ENCODE data around the gene ACYP2. TPM values are rescaled to one million over a fixed set of nuclear protein-coding genes. Genes with fewer than 3 reads are reported as not detected.

The ACYP2 gene
- total and polyA plus RNA-seq, 5 donors = 47.1 to 122 (median 64.9) TPM

DNA sequence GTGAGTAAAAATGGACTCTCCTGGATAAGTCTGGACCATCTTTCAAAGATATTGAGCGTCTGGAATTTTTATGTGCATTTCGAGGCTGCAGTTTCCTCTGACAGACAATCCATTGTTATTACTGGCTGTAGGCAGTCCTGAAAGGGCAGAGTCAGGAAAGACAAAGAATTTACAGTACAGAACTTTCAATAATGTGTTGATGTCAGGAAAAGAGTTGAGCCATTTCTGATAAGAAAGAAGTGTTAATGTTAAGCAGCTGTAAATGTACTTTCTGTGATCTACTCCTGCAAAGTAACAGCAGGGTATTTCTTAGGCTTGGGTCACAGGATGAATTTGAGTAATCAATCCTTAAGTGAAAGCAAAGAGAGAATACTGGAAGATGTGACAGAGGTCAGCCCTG lies 110.8 kb downstream of the ACYP2 start:
- WGBS = 44% methylated on average over 2 of the region's 2 CpGs
- peak; percentile 23 to 43 for ATAC-seq
- intact Hi-C loops (cut with DNase I) = no loop called here
- Histone ChIP-seq H3K4me3 (ENCODE audit: low read length) (no peak overlapping the region), H3K27ac (ENCODE audit: low read length) (no peak overlapping the region), H3K9me3 (ENCODE audit: control insufficient read depth, low read length) (no peaks in the 10 kb centered on the region), H3K27me3 (ENCODE audit: control insufficient read depth, insufficient read depth) (no peaks in the 10 kb centered on the region), H3K4me1 (ENCODE audit: control insufficient read depth, insufficient read depth, low read length) (peaks cover 2% of the 10 kb centered on the region)
- no peak for DNase-seq

DNA sequence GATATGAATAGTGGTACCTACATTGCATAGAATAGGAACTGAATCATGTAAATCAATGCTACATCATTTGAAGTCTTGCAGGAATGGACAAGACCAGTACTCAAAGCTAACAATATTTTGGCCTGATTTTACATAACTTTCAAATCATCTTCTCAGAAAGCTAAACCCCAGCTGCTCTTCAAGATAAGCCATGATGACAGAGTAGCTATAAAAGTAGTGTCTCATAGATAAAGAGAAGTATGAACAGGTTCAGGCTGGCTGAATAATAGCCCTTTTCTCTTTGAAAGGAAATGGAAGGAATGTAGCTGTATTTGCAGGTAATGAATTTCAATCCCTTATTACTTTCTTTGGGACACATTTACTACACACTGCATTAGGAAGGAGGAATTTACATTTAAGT lies 112.4 kb downstream of the ACYP2 start:
- H3K9me3 ChIP-seq (ENCODE audit: control insufficient read depth, low read length) = no peaks in the 10 kb centered on the region
- peaks cover 2% of the 10 kb centered on the region for H3K4me1 ChIP-seq (ENCODE audit: control insufficient read depth, insufficient read depth, low read length)
- intact Hi-C loops (cut with DNase I) = no loop called here
- no peaks in the 10 kb centered on the region for H3K27me3 ChIP-seq (ENCODE audit: control insufficient read depth, insufficient read depth)
- no peak overlapping the region for H3K27ac ChIP-seq (ENCODE audit: low read length)
- H3K4me3 ChIP-seq (ENCODE audit: low read length) = no peak overlapping the region
- ATAC-seq = no peak
- no peak for DNase-seq

DNA sequence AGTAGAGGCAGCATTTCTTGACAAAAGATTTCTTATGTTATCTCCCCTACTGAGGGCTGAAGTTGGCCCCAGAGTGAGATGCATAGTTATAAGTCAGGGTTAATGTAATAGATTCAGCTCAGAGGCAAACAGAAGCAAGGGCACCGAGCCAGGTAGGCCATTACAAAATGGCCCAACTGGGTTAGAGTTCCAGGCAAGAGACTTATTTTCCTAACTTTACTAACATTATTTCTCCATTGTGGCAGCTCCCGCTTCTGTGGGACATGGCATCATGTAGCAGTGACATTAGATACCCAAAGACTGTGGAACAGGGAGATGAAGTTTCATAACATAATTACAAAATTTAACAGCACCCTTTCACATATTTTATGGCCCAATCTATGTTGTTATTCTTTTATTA lies 113.5 kb downstream of the ACYP2 start:
- DNase-seq (peak; percentile 58 to 89 (median 72)), ATAC-seq (peak; percentile 28 to 56)
- Histone ChIP-seq H3K27me3 (ENCODE audit: control insufficient read depth, insufficient read depth) (no peaks in the 10 kb centered on the region), H3K4me1 (ENCODE audit: control insufficient read depth, insufficient read depth, low read length) (peaks cover 2% of the 10 kb centered on the region), H3K9me3 (ENCODE audit: control insufficient read depth, low read length) (no peaks in the 10 kb centered on the region), H3K4me3 (ENCODE audit: low read length) (no peak overlapping the region), H3K27ac (ENCODE audit: low read length) (no peak overlapping the region)
- whole genome bisulfite sequencing = 62% methylated on average over 2 of the region's 2 CpGs
- intact Hi-C loops (cut with DNase I) = no loop called here

DNA sequence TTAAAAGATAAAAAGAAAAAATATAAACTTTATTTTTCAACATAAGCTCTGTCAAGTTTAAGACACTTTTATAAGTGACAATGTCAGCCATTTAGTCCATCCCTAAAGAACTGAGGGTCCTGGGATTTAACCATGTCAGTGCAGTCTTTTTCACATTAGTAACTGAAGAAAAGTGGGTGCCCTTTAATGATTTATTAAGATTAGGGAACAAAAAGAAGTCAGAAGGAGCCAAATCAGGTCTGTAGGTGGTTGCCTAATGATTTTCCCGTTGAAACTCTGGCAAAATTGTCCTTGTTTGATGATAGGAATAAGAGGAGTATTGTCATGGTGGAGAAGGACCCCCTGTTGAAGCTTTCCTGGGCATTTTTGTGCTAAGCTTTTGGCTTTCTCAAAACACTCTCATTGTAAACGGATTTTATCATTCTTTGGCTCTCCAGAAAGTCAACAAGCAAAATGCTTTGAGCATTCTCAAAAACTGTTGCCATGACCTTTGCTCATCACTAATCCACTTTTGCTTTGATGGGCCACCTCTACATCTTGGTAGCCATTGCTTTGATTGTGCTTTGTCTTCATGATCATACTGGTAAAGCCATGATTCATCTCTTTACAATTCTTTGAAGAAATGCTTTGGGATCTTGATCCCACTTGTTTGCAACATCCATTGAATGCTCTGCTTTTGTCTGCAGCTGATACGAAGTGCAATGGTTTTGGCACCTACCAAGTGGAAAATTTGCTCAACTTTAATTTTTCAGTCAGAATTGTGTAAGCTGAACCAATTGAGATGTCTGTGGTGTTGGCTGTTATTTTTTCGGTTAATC lies 118.6 kb downstream of the ACYP2 start:
- WGBS = 54% methylated on average over 4 of the region's 4 CpGs
- H3K27ac ChIP-seq (ENCODE audit: low read length) = no peak overlapping the region
- intact Hi-C loops (cut with DNase I) = no loop called here
- no peak overlapping the region for H3K4me3 ChIP-seq (ENCODE audit: low read length)
- ATAC-seq = no peak
- H3K4me1 ChIP-seq (ENCODE audit: control insufficient read depth, insufficient read depth, low read length) = no peaks in the 10 kb centered on the region
- H3K27me3 ChIP-seq (ENCODE audit: control insufficient read depth, insufficient read depth) = no peaks in the 10 kb centered on the region
- no peak for DNase-seq
- H3K9me3 ChIP-seq (ENCODE audit: control insufficient read depth, low read length) = no peaks in the 10 kb centered on the region

DNA sequence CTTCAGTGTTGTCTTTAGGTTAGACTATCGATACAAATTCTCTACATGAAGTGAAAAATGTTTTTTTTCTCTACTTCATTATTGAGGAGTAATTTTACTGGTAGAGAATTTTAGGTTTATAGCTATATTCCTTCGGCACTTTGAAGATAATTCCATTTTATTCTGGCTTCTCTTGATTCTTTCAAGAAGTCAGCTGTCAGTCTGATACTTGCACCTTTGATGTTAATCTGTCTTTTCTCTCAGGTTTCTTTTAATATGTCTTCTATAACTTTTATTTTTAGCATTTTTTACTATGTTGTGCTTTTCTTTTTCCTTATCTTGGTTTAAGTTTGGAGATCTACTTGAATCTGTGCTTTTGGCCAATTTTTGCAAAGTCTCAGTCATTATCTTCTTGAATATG lies 122.0 kb downstream of the ACYP2 start:
- intact Hi-C loops (cut with DNase I) = no loop called here
- Histone ChIP-seq H3K4me1 (ENCODE audit: control insufficient read depth, insufficient read depth, low read length) (no peaks in the 10 kb centered on the region), H3K27ac (ENCODE audit: low read length) (no peak overlapping the region), H3K9me3 (ENCODE audit: control insufficient read depth, low read length) (no peaks in the 10 kb centered on the region), H3K4me3 (ENCODE audit: low read length) (no peak overlapping the region), H3K27me3 (ENCODE audit: control insufficient read depth, insufficient read depth) (no peaks in the 10 kb centered on the region)
- no peak for ATAC-seq
- DNase-seq = no peak
- WGBS = 97% methylated on average over 2 of the region's 2 CpGs

DNA sequence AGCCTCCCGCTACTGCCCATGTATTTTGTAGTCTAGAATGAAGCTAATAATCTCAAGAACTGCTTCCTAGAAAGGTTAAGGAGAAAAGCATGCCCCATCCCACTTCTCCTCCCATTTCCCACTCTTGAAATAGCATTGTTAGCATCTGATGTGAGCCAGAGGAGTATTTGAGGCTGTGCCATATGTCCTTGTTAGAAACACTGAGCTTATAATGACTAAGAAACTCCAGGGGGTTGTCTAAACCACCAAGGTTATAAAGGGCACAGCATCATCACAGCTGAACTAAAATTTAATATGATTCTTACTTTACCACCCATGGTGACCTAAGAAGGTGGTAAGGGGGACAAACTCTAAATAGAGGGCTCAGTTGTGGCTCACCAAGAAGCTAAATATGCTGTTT lies 124.0 kb downstream of the ACYP2 start:
- ATAC-seq = peak in 1 of 2 donors; percentile 44
- DNase-seq = no peak
- Histone ChIP-seq H3K4me1 (ENCODE audit: control insufficient read depth, insufficient read depth, low read length) (no peaks in the 10 kb centered on the region), H3K27me3 (ENCODE audit: control insufficient read depth, insufficient read depth) (no peaks in the 10 kb centered on the region), H3K9me3 (ENCODE audit: control insufficient read depth, low read length) (no peaks in the 10 kb centered on the region), H3K4me3 (ENCODE audit: low read length) (no peak overlapping the region), H3K27ac (ENCODE audit: low read length) (no peak overlapping the region)
- 84% methylated on average over 1 of the region's 1 CpG for WGBS
- intact Hi-C loops (cut with DNase I) = no loop called here

DNA sequence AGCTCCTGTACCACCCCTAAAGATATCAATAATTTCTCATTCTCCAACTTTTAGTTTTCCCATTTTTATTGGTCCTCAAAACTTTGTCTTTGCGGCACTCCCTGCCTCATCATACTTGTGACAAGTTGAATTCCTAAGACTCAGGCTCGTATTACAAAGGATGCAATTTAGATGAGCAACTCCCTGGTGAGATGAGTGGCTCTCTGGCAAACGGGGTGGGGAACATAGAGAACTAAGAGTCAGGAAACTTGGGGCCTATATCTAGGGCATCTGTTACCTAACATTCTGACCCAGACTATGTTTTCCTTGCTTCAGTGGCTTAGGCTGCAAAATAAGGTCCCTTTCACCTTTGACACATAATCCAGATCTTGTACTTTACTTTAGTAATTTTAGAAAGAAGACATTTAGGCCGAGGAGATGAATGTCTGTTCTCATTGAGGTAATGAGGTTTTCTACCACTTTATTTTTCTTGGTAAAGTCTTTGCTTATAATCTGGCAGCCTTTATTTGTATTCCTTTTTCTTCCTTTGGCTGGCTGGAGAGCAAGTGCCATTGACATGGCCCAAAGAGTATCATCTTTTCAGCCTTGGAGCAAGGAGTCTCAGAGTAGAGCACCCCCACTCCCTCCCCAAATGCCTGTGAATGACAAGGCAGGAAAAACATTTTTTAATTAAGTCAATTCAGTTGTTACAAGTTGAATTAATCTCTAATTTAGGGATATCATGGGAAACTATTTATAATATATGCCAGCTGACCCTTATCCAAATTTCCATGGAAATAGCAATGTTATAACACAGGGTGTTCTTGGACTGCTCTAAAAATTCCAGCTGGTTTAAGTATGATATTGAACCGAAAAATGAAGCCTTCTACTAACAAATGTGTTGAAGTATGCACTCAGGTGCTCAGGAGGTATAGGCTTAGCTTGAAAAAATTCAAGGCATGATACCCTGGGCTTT lies 125.4 kb downstream of the ACYP2 start:
- Histone ChIP-seq H3K27me3 (ENCODE audit: control insufficient read depth, insufficient read depth) (no peaks in the 10 kb centered on the region), H3K9me3 (ENCODE audit: control insufficient read depth, low read length) (no peaks in the 10 kb centered on the region), H3K27ac (ENCODE audit: low read length) (peak overlapping the region; percentile 42), H3K4me3 (ENCODE audit: low read length) (no peak overlapping the region), H3K4me1 (ENCODE audit: control insufficient read depth, insufficient read depth, low read length) (no peaks in the 10 kb centered on the region)
- DNase-seq (peak in 2 of 3 donors; percentile 59 to 79), ATAC-seq (peak; percentile 87 to 89)
- WGBS = 44% methylated on average over 5 of the region's 5 CpGs
- intact Hi-C loops (cut with DNase I) = no loop called here

DNA sequence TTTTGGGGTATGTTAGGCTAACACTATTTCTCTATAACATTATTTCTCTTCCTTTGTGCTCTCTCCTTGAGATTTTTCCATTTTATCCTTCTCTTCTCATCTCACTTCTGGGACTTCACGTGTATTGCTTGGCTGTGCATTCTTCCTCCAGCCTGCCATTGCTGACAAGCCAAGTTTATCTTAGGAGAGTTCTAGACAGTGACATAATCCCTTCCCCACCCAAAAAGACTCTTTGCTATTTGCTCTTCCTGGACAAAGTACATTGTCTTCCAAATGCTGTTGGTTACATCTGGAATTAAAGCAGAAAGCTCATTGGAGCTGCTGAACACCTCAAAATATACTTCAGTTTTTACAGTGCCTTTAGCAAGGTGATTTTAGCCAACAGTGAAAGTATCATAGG lies 131.7 kb downstream of the ACYP2 start:
- Histone ChIP-seq H3K9me3 (ENCODE audit: control insufficient read depth, low read length) (no peaks in the 10 kb centered on the region), H3K27ac (ENCODE audit: low read length) (no peak overlapping the region), H3K4me1 (ENCODE audit: control insufficient read depth, insufficient read depth, low read length) (no peaks in the 10 kb centered on the region), H3K27me3 (ENCODE audit: control insufficient read depth, insufficient read depth) (no peaks in the 10 kb centered on the region), H3K4me3 (ENCODE audit: low read length) (no peak overlapping the region)
- ATAC-seq = peak; percentile 51 to 81
- intact Hi-C loops (cut with DNase I) = no loop called here
- WGBS = 24% methylated on average over 1 of the region's 1 CpG
- DNase-seq = no peak

DNA sequence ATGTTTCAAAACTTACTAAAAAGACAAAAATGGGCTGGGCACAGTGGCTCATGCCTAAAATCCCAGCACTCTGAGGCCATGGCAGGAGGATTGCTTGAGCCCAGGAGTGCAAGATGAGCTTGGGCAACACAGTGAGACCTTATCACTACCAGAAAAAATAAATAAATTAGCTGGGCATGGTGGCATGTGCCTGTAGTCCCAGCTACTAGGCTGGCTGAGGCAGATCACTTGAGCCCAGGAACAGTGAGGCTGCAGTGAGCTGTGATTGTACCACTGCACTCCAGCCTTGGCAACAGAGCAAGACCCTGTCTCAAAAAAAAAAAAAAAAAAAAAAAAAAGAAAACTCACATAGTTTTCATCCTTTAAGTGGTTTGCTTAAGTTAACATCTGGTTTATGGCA lies 134.2 kb downstream of the ACYP2 start:
- ATAC-seq (no peak), DNase-seq (no peak)
- H3K4me1 ChIP-seq (ENCODE audit: control insufficient read depth, insufficient read depth, low read length) = no peaks in the 10 kb centered on the region
- intact Hi-C loops (cut with DNase I) = no loop called here
- no peaks in the 10 kb centered on the region for H3K9me3 ChIP-seq (ENCODE audit: control insufficient read depth, low read length)
- no peak overlapping the region for H3K27ac ChIP-seq (ENCODE audit: low read length)
- H3K4me3 ChIP-seq (ENCODE audit: low read length) = no peak overlapping the region
- no peaks in the 10 kb centered on the region for H3K27me3 ChIP-seq (ENCODE audit: control insufficient read depth, insufficient read depth)

DNA sequence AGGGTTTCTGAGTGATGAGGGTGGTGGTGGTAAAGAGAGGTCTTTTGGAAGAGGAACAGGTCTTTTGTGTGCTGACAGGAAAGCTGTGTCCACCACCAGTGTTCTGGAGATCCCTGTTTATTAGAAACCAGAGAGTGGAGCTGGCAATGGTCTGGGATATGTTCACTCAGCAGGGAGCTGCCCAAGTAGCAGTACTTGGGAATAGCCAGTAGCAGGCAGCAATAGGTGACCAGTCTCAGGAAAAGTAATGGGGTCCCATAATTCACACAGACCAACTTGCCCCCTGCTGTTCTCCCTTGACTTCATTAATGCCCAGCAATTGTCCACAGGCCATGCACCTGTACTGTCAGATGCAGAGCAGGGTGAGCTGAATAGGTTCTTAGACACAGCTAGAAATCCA lies 138.8 kb downstream of the ACYP2 start:
- H3K9me3 ChIP-seq (ENCODE audit: control insufficient read depth, low read length) = no peaks in the 10 kb centered on the region
- ATAC-seq (no peak), DNase-seq (no peak)
- no peak overlapping the region for H3K4me3 ChIP-seq (ENCODE audit: low read length)
- intact Hi-C loops (cut with DNase I) = no loop called here
- H3K27me3 ChIP-seq (ENCODE audit: control insufficient read depth, insufficient read depth) = no peaks in the 10 kb centered on the region
- no peaks in the 10 kb centered on the region for H3K4me1 ChIP-seq (ENCODE audit: control insufficient read depth, insufficient read depth, low read length)
- no peak overlapping the region for H3K27ac ChIP-seq (ENCODE audit: low read length)

Measured in right cardiac atrium (tissue), 5 donors.